Lower leg skin (tissue), 3 donors: ENCODE results near the gene NELL1.

Experiments used
- CTCF ChIP-seq, 3 donors: fragments of 450-650 bp; IDR thresholded peaks; one replicate each; pipeline ENCODE4 v1.5.1; 2016; ENCODE audit warnings: antibody characterized with exemption in 3 of 3, mild to moderate bottlenecking in 3 of 3, moderate library complexity in 2 of 3
- POLR2A ChIP-seq, 2 donors: fragments of 450-650 bp; IDR thresholded peaks; one replicate each; pipeline ENCODE4 v1.6.1; 2016 to 2017; ENCODE audit warnings: antibody characterized with exemption in 2 of 2, mild to moderate bottlenecking in 1 of 2, moderate library complexity in 1 of 2

GRCh38 chr11:21374376-21374775 lies 705.0 kb downstream of the NELL1 start:
- TF ChIP-seq CTCF (IDR thresholded peaks at IDR 0.05), result no peak
- no peak for TF ChIP-seq POLR2A (IDR thresholded peaks at IDR 0.05)
